Measurements from ENCODE around the gene CASZ1. TPM values are rescaled to one million over a fixed set of nuclear protein-coding genes. Genes with fewer than 3 reads are reported as not detected.

CASZ1 gene
- total and polyA plus RNA-seq, 3 donors from 2014 or later = 9.4 to 12.3 (median 10.3) TPM

DNA sequence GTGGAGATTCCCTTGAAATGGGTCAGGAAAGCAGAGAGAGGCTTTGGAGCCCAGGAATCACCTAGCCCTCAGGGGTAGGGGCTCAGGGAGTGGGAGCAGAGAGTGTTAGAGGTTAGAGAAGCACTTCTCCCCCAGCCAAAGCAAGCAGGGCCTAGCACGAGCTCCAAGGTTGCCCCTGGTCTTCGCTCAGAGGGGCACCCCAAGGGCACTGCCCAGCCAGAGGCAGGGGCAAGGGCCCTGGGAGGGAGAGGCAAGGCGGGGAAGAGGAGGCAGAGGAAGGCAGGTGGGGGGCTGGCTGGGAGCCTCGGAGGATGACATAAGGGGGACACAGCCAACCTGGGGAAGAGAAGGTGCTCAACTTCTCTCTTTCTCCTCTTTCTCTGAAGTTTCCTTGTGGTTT, 71.9 kb downstream of the CASZ1 start:
- H3K27ac ChIP-seq = no peak overlapping the region
- intact Hi-C loops (cut with DNase I; ENCODE audit: low total_unique reads) = no loop called here
- H3K4me3 ChIP-seq = no peak overlapping the region
- no peaks in the 10 kb centered on the region for H3K4me1 ChIP-seq
- no peaks in the 10 kb centered on the region for H3K36me3 ChIP-seq (ENCODE audit: low read depth, missing control alignments)
- whole genome bisulfite sequencing, 2 donors = 82 to 89% methylated on average over 4 of the region's 4 CpGs
- DNase-seq = no peak
- no peaks in the 10 kb centered on the region for H3K9me3 ChIP-seq
- H3K27me3 ChIP-seq = no peaks in the 10 kb centered on the region
- no peak for TF ChIP-seq POLR2A (IDR thresholded peaks at IDR 0.05)
- TF ChIP-seq, protein P1, sequence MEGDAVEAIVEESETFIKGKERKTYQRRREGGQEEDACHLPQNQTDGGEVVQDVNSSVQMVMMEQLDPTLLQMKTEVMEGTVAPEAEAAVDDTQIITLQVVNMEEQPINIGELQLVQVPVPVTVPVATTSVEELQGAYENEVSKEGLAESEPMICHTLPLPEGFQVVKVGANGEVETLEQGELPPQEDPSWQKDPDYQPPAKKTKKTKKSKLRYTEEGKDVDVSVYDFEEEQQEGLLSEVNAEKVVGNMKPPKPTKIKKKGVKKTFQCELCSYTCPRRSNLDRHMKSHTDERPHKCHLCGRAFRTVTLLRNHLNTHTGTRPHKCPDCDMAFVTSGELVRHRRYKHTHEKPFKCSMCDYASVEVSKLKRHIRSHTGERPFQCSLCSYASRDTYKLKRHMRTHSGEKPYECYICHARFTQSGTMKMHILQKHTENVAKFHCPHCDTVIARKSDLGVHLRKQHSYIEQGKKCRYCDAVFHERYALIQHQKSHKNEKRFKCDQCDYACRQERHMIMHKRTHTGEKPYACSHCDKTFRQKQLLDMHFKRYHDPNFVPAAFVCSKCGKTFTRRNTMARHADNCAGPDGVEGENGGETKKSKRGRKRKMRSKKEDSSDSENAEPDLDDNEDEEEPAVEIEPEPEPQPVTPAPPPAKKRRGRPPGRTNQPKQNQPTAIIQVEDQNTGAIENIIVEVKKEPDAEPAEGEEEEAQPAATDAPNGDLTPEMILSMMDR (IDR thresholded peaks at IDR 0.05) = no peak

DNA sequence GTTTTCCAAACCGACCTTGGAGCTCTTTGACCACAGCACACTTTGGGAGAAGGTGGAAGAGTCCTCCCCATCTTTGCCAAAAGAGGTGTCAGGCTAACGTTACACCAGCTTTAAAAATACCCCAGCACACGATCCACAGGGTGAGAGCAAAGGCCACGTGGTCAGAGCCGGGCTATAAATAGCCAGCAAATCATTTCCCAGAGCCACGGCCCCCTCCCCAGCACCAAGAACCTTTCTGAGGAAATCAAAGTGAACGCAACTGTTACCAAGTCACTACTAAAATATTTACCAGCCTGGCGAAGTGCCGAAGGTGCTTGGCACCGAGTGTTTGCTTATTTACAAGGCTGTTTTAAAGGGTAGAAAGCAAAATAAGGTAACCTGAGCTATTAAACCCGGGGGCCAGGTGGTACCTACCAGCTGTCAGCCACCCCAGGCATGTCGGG, 72.4 kb downstream of the CASZ1 start:
- H3K4me3 ChIP-seq = no peak overlapping the region
- DNase-seq = no peak
- H3K27me3 ChIP-seq = no peaks in the 10 kb centered on the region
- TF ChIP-seq, protein P1 (IDR thresholded peaks at IDR 0.05) = no peak
- TF ChIP-seq POLR2A (IDR thresholded peaks at IDR 0.05) = no peak
- H3K36me3 ChIP-seq (ENCODE audit: low read depth, missing control alignments) = no peaks in the 10 kb centered on the region
- no peaks in the 10 kb centered on the region for H3K9me3 ChIP-seq
- no peak overlapping the region for H3K27ac ChIP-seq
- intact Hi-C loops (cut with DNase I; ENCODE audit: low total_unique reads) = no loop called here
- no peaks in the 10 kb centered on the region for H3K4me1 ChIP-seq
- WGBS, 2 donors = 58 to 69% methylated on average over 12 of the region's 12 CpGs

DNA sequence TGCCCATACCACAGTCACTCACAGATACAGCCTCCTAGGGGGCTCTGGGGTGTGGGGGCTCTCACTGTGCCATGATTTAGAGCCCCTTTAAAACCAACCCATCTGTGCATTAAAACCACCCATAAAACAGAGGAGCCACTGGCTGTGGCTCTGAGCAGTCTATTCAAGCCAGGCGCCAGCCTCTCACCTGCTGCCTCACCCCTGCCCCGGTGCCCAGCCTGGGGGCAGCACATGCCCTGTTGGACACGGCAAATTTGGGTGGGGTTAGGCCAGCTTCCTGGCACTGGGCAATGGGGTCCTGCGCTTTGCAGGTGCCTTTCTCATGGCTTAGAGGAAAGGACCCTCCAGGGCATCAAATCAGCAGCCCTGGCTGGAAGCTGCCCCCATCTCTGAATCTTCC, 73.1 kb downstream of the CASZ1 start:
- TF ChIP-seq, protein P1 (IDR thresholded peaks at IDR 0.05) = no peak
- TF ChIP-seq POLR2A (IDR thresholded peaks at IDR 0.05) = no peak
- H3K4me3 ChIP-seq = no peak overlapping the region
- no peaks in the 10 kb centered on the region for H3K4me1 ChIP-seq
- 95 to 100% methylated on average over 1 to 4 of the region's 4 CpGs for WGBS, 2 donors
- no peak overlapping the region for H3K27ac ChIP-seq
- H3K9me3 ChIP-seq = no peaks in the 10 kb centered on the region
- no peak for DNase-seq
- intact Hi-C loops (cut with DNase I; ENCODE audit: low total_unique reads) = no loop called here
- H3K36me3 ChIP-seq (ENCODE audit: low read depth, missing control alignments) = no peaks in the 10 kb centered on the region
- H3K27me3 ChIP-seq = no peaks in the 10 kb centered on the region

DNA sequence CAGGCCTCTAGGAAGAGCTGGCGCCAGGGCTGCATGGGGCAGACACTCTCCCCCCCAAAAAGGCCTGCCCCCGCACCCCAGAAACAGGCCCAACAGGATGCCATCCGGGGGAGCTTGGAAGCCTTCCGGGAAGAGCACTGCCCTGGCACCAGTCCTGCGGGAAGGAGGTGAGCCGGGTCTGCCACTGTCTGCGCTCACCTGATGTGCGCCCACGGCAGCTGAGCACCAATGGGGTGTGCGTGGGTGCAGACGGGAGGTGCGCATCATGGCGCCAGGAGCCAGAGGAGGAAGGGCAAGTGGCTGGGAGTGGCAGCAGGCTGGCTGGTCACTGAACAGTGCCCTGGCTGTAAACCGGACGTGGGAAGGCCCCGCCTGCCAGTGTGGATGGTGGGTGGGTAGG, 73.6 kb downstream of the CASZ1 start:
- H3K4me3 ChIP-seq = no peak overlapping the region
- no peak overlapping the region for H3K27ac ChIP-seq
- H3K4me1 ChIP-seq = no peaks in the 10 kb centered on the region
- TF ChIP-seq POLR2A (IDR thresholded peaks at IDR 0.05) = no peak
- TF ChIP-seq, protein P1 (IDR thresholded peaks at IDR 0.05) = no peak
- no peaks in the 10 kb centered on the region for H3K9me3 ChIP-seq
- no peaks in the 10 kb centered on the region for H3K36me3 ChIP-seq (ENCODE audit: low read depth, missing control alignments)
- WGBS, 2 donors = 91 to 93% methylated on average over 6 to 16 of the region's 16 CpGs
- DNase-seq = no peak
- no peaks in the 10 kb centered on the region for H3K27me3 ChIP-seq
- intact Hi-C loops (cut with DNase I; ENCODE audit: low total_unique reads) = no loop called here

Data from testis (tissue), 3 donors.